ENCODE results near the gene UTP20. TPM values are rescaled to one million over a fixed set of nuclear protein-coding genes. Genes with fewer than 3 reads are reported as not detected.

The UTP20 gene
- total and polyA plus RNA-seq, 2 of the 4 experiments (the other 2 are of a cell fraction): 6.8 to 22.0 TPM

DNA sequence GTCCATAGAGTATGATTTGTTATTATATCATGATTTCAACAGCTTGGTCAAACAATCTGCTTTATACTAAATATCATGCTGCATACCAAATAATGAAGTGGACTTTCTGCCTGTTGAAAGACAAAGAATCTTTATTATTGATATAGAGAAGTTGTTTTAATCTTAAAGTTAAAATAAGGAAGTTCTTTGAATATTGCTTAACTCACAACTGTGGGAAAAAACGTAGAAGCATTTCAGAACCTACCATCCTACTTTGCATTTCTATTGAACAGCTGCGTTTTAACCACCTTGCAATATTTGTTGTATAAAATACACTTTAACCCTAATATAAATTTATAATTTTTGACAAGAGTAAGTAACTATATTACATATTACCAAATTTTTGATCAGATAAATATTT lies 150.6 kb downstream of the UTP20 start:
- Histone ChIP-seq H4K20me1 (ENCODE audit: insufficient read depth, low read length) (no peaks in the 10 kb centered on the region), H3K9me3 (ENCODE audit: control insufficient read depth, insufficient read depth, low read length) (no peaks in the 10 kb centered on the region), H4K8ac (ENCODE audit: low read depth in 2 of 2, low read length in 2 of 2) (no peak overlapping the region), H3K14ac (replicated peaks; ENCODE audit: low read depth, low read length) (no peak overlapping the region), H3K36me3 (ENCODE audit: control insufficient read depth, insufficient read depth, low read length) (no peaks in the 10 kb centered on the region), H2BK20ac (ENCODE audit: low read depth, low read length) (no peak overlapping the region), H2BK15ac (ENCODE audit: low read depth, low read length) (no peak overlapping the region), H4K91ac (ENCODE audit: insufficient read depth, low read depth, low read length) (no peak overlapping the region), H3K27me3 (ENCODE audit: control insufficient read depth, insufficient read depth, low read length) (no peaks in the 10 kb centered on the region), H3K56ac (ENCODE audit: extremely low read depth, insufficient read depth, low read length) (no peak overlapping the region), H3K4ac (ENCODE audit: low read depth, low read length) (no peak overlapping the region), H3K9ac (ENCODE audit: low read depth, low read length) (no peak overlapping the region), H2AK5ac (ENCODE audit: low read depth, low read length) (no peak overlapping the region), H2AK9ac (replicated peaks; ENCODE audit: low read depth, low read length, poor library complexity) (no peak overlapping the region), H2BK5ac (ENCODE audit: low read depth, low read length, poor library complexity, severe bottlenecking) (no peak overlapping the region), H2BK120ac (ENCODE audit: low read depth, low read length) (no peak overlapping the region), H3K4me1 (ENCODE audit: control insufficient read depth, insufficient read depth, low read length) (no peaks in the 10 kb centered on the region), H3K18ac (ENCODE audit: low read depth, low read length) (no peak overlapping the region), H3K4me3 (ENCODE audit: insufficient read depth, low read depth, low read length) (no peak overlapping the region), H3K23ac (ENCODE audit: low read depth, low read length) (no peak overlapping the region), H3K27ac (ENCODE audit: insufficient read depth, low read length) (no peak overlapping the region), H3K9me1 (ENCODE audit: insufficient read depth, low read length) (no peaks in the 10 kb centered on the region), H3K79me1 (ENCODE audit: low read depth in 1 of 2, low read length in 2 of 2) (no peaks in the 10 kb centered on the region), H4K5ac (ENCODE audit: low read depth, low read length) (no peak overlapping the region), H3K4me2 (ENCODE audit: low read depth, low read length) (no peak overlapping the region), H2AFZ (replicated peaks; ENCODE audit: low read length, poor library complexity) (no peak overlapping the region)
- WGBS, 2 experiments (ENCODE audit: extremely low coverage in 2 of 2, insufficient read length in 1 of 2): no CpG with 5 or more reads among the region's 2 CpGs
- dilution Hi-C loops (cut with HindIII; ENCODE audit: low sequenced_read_pairs, unreplicated experiment): no loop called here
- TF ChIP-seq POLR2A (IDR thresholded peaks at IDR 0.05; ENCODE audit: low read depth, low read length) (no peak), MAFK (IDR thresholded peaks at IDR 0.05; ENCODE audit: low read depth, low read length) (no peak)
- TF ChIP-seq, protein P1, sequence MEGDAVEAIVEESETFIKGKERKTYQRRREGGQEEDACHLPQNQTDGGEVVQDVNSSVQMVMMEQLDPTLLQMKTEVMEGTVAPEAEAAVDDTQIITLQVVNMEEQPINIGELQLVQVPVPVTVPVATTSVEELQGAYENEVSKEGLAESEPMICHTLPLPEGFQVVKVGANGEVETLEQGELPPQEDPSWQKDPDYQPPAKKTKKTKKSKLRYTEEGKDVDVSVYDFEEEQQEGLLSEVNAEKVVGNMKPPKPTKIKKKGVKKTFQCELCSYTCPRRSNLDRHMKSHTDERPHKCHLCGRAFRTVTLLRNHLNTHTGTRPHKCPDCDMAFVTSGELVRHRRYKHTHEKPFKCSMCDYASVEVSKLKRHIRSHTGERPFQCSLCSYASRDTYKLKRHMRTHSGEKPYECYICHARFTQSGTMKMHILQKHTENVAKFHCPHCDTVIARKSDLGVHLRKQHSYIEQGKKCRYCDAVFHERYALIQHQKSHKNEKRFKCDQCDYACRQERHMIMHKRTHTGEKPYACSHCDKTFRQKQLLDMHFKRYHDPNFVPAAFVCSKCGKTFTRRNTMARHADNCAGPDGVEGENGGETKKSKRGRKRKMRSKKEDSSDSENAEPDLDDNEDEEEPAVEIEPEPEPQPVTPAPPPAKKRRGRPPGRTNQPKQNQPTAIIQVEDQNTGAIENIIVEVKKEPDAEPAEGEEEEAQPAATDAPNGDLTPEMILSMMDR (conservative IDR thresholded peaks at IDR 0.05; ENCODE audit: low read depth, low read length): no peak
- ChIA-PET CTCF (no interaction called here), POLR2A (ENCODE audit: unreplicated experiment) (no interaction called here)
- in situ Hi-C loops (cut with MboI; ENCODE audit: low sequenced_read_pairs): no loop called here
- DNase-seq (no peak), ATAC-seq (ENCODE audit: low read depth) (no peak)
- intact Hi-C loops (cut with micrococcal nuclease): no loop called here
- no TSS peak for BruUV-seq (replicated peaks)

Measured in IMR-90 (cell line).